Stimulated activated CD8-positive, alpha-beta memory T cell treated with anti-CD3 and anti-CD28 coated beads, Interleukin-2, amount 100 ng/mL, for 48 hours (primary cell): ENCODE measurements around the gene MACO1.

ENCODE experiments used
- DNase-seq, 2 donors: peaks; one replicate each; pipeline ENCODE4 v3.0.0-alpha.2; 2020; ENCODE audit warnings: low read depth in 2 of 2

Gene MACO1

GRCh38 chr1:25524568-25525360, 94.1 kb downstream of the MACO1 start:
- no peak for DNase-seq

GRCh38 chr1:25525361-25525688, 94.6 kb downstream of the MACO1 start:
- no peak for DNase-seq

DNA sequence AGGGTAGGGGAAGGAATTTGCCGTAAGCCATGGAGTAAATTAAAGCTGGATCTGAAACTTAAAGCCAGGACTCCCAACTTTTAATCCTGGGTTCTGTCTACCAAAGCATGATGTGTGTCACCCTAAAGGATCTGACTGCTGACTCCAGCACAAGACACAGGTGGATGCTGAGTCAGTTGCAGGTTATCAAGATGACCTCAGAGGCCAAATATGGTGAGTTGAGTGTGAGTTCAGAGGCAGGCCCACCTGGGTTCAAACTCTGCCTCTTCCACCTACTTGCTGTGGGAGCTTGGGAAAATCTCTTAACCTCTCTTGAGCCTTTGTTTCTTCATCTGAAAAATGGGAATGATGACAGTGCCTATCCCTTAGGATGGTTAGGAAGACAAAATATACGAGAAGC, 96.1 kb downstream of the MACO1 start:
- no peak for DNase-seq

GRCh38 chr1:25527226-25527846, 96.6 kb downstream of the MACO1 start:
- no peak for DNase-seq

- DNase-seq: no peak
Measured at GRCh38 chr1:25527946-25528595, 97.4 kb downstream of the MACO1 start.

- DNase-seq: no peak
Measured at GRCh38 chr1:25528881-25529517, 98.3 kb downstream of the MACO1 start.

- no peak for DNase-seq
Measured at GRCh38 chr1:25529518-25530185, 99.0 kb downstream of the MACO1 start.

GRCh38 chr1:25530186-25531081, 99.7 kb downstream of the MACO1 start:
- no peak for DNase-seq

DNA sequence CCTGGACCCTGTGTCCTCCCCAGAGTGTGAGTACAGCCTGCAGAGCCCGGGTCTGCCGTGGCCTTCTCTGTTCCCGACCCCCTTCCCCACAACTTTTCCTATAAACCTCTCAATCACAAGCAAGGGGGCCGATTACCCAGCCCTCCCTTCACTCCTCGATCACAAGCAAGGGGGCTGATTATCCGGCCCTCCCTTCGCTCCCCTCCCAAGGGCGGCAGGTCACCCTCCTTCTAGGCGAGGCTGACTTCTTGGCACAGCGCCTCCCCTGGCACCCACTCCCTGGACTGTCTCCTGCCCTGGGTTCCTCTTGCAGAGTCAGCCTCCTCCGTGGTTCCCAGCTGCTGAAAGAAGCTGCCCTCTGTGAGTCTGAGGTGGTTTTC, 100.4 kb downstream of the MACO1 start:
- no peak for DNase-seq

GRCh38 chr1:25532970-25533369, 102.3 kb downstream of the MACO1 start:
- no peak for DNase-seq

GRCh38 chr1:25533775-25534409, 103.2 kb downstream of the MACO1 start:
- DNase-seq: no peak

- DNase-seq: no peak
Measured at GRCh38 chr1:25534410-25534788, 103.7 kb downstream of the MACO1 start.

DNA sequence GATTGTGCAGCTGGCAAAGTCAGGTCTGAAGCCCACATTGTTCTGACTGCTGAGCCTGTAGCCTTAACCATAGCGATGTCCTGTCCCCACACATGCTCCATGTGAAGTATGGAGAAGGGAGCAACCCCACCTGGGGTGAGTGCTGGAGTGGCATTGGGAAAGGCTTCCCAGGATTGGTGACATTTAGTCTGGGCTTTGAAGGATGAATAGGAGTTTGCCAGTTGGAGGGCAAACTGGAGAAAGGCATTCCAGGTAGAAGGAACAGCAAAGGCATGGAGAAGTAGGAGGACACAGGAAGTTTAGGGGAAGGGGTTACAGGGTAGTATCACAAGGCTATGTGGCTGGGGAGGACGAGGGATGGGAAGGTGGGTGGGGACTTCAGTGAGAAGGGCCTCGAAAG, 105.4 kb downstream of the MACO1 start:
- DNase-seq: no peak

- no peak for DNase-seq
Measured at GRCh38 chr1:25537153-25537831, 106.6 kb downstream of the MACO1 start.

- no peak for DNase-seq
Measured at GRCh38 chr1:25538191-25538767, 107.6 kb downstream of the MACO1 start.

GRCh38 chr1:25540750-25541342, 110.1 kb downstream of the MACO1 start:
- DNase-seq: no peak

DNA sequence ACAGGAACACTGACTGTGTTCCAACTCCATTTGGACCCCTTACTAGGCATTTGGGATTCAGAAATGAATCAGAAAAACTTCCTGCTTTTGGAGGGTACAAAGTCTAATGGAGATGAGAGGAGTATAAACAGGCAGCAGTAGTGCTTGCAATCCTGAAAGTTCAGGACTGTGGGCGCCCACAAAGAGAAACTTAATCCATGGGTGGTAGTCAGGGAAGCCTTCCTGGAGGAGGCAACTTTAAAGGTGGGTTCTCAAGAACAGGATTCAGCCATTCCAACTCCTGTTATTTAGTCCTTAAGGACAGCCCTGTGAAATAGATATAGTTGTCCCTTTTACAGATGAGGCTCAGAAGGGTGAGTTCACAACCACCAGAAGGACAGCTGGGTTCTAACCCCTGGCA, 110.7 kb downstream of the MACO1 start:
- DNase-seq: no peak

DNA sequence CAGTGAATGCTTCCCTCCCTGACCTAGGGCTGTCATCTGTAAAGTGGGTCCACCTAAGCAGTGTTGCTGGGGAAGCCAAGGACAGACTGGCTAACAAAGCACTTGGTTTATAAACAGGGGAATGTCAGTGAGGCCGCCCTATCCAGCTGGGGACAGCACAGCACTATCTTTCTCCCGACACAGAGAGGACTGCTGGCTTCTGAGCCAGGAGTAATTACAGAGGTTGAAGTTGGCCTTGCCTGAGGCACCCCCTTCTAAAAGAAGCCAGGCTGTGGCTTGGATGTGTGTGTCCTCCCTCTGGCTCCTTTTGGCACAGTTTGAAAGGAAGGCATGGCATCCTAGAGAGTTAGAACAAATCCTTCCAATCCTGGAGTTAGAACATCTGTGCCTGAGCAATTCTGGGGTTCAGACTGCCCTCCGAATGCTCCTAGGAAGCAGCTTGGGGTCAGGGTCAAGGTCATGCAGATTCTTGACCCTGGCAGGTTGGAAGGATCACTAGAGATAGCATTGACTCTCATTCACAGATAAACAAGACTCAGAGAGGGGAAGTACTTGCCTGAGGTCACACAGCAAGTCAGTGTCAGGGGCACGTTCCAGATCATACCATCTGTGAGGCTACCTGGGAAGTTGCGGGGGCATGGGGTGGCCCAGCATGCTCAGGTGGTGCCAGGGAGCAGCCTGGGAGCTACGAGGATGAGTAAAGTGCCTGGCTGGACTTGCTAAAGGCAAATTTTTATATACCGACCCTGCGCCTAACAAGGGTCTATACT, 111.4 kb downstream of the MACO1 start:
- no peak for DNase-seq

DNA sequence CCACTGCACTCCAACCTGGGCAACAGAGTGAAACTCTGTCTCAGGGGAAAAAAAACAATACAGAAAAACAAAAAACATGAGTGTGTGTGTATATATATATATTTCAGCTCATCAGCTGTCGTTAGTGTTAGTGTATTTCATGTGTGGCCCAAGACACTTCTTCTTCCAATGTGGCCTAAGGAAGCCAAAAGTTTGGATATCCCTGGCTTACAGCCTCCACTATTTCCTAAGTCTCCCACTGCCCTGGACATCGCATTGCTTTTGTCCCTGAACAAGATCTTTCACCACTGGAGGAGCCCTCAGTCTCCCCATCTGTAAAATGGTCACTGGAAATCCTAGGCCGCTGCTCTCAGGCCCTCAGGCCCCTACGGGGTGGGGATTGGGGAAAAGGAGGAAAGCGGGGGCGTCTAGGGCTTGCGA, 112.3 kb downstream of the MACO1 start:
- DNase-seq: no peak
